Left kidney (tissue), 2 donors: Measurements from ENCODE around the gene SLC18A2. TPM values are rescaled to one million over a fixed set of nuclear protein-coding genes. Genes with fewer than 3 reads are reported as not detected.

Experiments
- DNase-seq: peaks from one replicate; pipeline ENCODE4 v3.0.0-alpha.2; 2013
- polyA plus RNA-seq: library from polyadenylated mRNA; unstranded; fragments of 120-200 nt; gene quantifications from one replicate; pipeline ENCODE4 v1.2.1, GENCODE V29; 2013; ENCODE audit not compliant: insufficient read length

Gene SLC18A2
- polyA plus RNA-seq, 1 donor, result 1.00 TPM

GRCh38 chr10:117313641-117314040 lies 72.7 kb downstream of the SLC18A2 start:
- DNase-seq, result no peak

GRCh38 chr10:117316701-117317100 lies 75.8 kb downstream of the SLC18A2 start:
- DNase-seq, result no peak

GRCh38 chr10:117318909-117319308 lies 78.0 kb downstream of the SLC18A2 start:
- DNase-seq, result no peak

GRCh38 chr10:117320050-117320665 lies 79.2 kb downstream of the SLC18A2 start:
- DNase-seq, result peak; percentile 32

GRCh38 chr10:117322260-117322659 lies 81.3 kb downstream of the SLC18A2 start:
- no peak for DNase-seq

GRCh38 chr10:117324367-117324766 lies 83.5 kb downstream of the SLC18A2 start:
- no peak for DNase-seq

- DNase-seq, result no peak
These were observed 86.3 kb downstream of the SLC18A2 start for GRCh38 chr10:117327262-117327661.

Other genes starting within 250 kb of the SLC18A2 start
- 27.5 TPM for gene SHTN1, start 235.9 kb upstream of the SLC18A2 start, polyA plus RNA-seq
- gene VAX1, start 102.8 kb upstream of the SLC18A2 start, polyA plus RNA-seq, result not detected
- gene KCNK18, start 43.6 kb upstream of the SLC18A2 start, polyA plus RNA-seq, result not detected
- 48.4 TPM for gene PDZD8, start 134.3 kb downstream of the SLC18A2 start, polyA plus RNA-seq